Hepatocyte (in vitro differentiated cells): ENCODE results near the gene LAMTOR4.

Experiments used
- EZH2 ChIP-seq: fragments of 200-600 bp; sonication (generic); IDR thresholded peaks from 2 replicates; pipeline ENCODE4 v1.6.1; 2016; ENCODE audit warnings: antibody characterized with exemption, mild to moderate bottlenecking, borderline replicate concordance
- TF ChIP-seq, protein P1 (sequence below): fragments of 200-600 bp; sonication (generic); IDR thresholded peaks from 2 replicates; pipeline ENCODE4 v1.5.1; 2016; ENCODE audit warnings: antibody characterized with exemption, mild to moderate bottlenecking; ENCODE audit not compliant: poor library complexity

DNA sequence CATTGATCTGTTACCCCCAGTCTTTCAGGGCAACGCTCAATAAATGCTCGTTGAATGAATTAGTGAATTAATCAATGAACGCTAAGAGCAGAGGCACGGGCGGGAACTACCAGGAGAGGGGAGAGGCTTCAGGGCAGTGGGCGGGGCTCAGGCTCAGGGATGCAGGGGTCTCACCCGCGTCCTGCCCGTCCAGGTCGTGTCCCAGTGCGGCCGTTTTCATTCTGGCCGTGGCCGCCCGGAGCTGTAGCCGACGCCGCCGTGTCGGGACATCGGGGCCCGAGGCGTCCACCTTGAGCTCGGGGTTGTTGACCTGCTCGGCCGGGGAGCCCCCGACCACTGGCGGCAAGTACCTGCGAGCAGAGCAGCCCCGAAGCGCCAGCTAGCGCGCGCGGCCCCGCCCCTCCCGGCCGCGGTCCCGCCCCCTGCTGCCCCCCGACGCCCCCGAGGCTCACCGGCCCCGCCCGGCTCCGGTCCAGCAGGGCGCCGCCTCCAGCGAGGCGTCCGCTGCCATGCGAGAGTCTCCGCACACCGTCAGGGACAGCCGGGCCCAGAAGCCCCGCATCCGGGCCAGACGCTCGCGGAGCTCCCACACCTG is 22.5 kb downstream of the LAMTOR4 start:
- TF ChIP-seq, protein P1, sequence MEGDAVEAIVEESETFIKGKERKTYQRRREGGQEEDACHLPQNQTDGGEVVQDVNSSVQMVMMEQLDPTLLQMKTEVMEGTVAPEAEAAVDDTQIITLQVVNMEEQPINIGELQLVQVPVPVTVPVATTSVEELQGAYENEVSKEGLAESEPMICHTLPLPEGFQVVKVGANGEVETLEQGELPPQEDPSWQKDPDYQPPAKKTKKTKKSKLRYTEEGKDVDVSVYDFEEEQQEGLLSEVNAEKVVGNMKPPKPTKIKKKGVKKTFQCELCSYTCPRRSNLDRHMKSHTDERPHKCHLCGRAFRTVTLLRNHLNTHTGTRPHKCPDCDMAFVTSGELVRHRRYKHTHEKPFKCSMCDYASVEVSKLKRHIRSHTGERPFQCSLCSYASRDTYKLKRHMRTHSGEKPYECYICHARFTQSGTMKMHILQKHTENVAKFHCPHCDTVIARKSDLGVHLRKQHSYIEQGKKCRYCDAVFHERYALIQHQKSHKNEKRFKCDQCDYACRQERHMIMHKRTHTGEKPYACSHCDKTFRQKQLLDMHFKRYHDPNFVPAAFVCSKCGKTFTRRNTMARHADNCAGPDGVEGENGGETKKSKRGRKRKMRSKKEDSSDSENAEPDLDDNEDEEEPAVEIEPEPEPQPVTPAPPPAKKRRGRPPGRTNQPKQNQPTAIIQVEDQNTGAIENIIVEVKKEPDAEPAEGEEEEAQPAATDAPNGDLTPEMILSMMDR: no peak
- TF ChIP-seq EZH2: no peak
